ENCODE results near the gene MCTP1. TPM values are rescaled to one million over a fixed set of nuclear protein-coding genes. Genes with fewer than 3 reads are reported as not detected.

MCTP1 gene
- total and polyA plus RNA-seq, 2 experiments from 2014 or later: 0.23 TPM; not detected in 1

- H2AFZ ChIP-seq: no peak overlapping the region
- H3F3A ChIP-seq (ENCODE audit: insufficient read depth): no peaks in the 10 kb centered on the region
- peaks cover 4% of the 10 kb centered on the region for H3K9me3 ChIP-seq (ENCODE audit: low read depth)
- H3K36me3 ChIP-seq (ENCODE audit: low read depth): peaks cover 19% of the 10 kb centered on the region; the same call in 1 of the 2 replicates
- no peak overlapping the region for H3K4me2 ChIP-seq (ENCODE audit: unreplicated experiment)
- no peak overlapping the region for H3K9ac ChIP-seq
- DNase-seq: no peak
- in situ Hi-C loops (cut with MboI): no loop called here
- no peak overlapping the region for H3K4me3 ChIP-seq
- TF ChIP-seq EZH2phosphoT487 (IDR thresholded peaks at IDR 0.05; ENCODE audit: insufficient read depth, low read depth) (no peak), EZH2 (IDR thresholded peaks at IDR 0.05; ENCODE audit: insufficient read depth, poor library complexity, severe bottlenecking) (no peak)
- no peaks in the 10 kb centered on the region for H4K20me1 ChIP-seq (ENCODE audit: insufficient read depth)
- H3K27me3 ChIP-seq (replicated peaks; ENCODE audit: insufficient read depth): no peaks in the 10 kb centered on the region
- H3K4me1 ChIP-seq (ENCODE audit: insufficient read depth): no peaks in the 10 kb centered on the region
- peaks cover 4% of the 10 kb centered on the region; the same call in 1 of the 2 replicates for H3K79me2 ChIP-seq (ENCODE audit: insufficient read depth)
- H3K27ac ChIP-seq: no peak overlapping the region
- 83 to 93% methylated on average over 3 of the region's 3 CpGs for whole genome bisulfite sequencing, 2 experiments (ENCODE audit: low coverage in 1 of 2, low lambda C conversion rate in 2 of 2, missing lambda C conversion rate in 2 of 2)
- no peaks in the 10 kb centered on the region for H3K9me2 ChIP-seq (ENCODE audit: insufficient read depth)
Measured at GRCh38 chr5:94661086-94661485, 623.8 kb downstream of the MCTP1 start.

- peaks cover 19% of the 10 kb centered on the region; the same call in 1 of the 2 replicates for H3K36me3 ChIP-seq (ENCODE audit: low read depth)
- no peak overlapping the region for H3K27ac ChIP-seq
- no peaks in the 10 kb centered on the region for H3K9me2 ChIP-seq (ENCODE audit: insufficient read depth)
- H3F3A ChIP-seq (ENCODE audit: insufficient read depth): no peaks in the 10 kb centered on the region
- H4K20me1 ChIP-seq (ENCODE audit: insufficient read depth): no peaks in the 10 kb centered on the region
- 97 to 99% methylated on average over 8 of the region's 8 CpGs for WGBS, 2 experiments (ENCODE audit: low coverage in 1 of 2, low lambda C conversion rate in 2 of 2, missing lambda C conversion rate in 2 of 2)
- no peak overlapping the region for H2AFZ ChIP-seq
- no peak overlapping the region for H3K9ac ChIP-seq
- no peaks in the 10 kb centered on the region for H3K27me3 ChIP-seq (replicated peaks; ENCODE audit: insufficient read depth)
- in situ Hi-C loops (cut with MboI): no loop called here
- H3K9me3 ChIP-seq (ENCODE audit: low read depth): peaks cover 4% of the 10 kb centered on the region
- peaks cover 4% of the 10 kb centered on the region; the same call in 1 of the 2 replicates for H3K79me2 ChIP-seq (ENCODE audit: insufficient read depth)
- no peaks in the 10 kb centered on the region for H3K4me1 ChIP-seq (ENCODE audit: insufficient read depth)
- no peak for DNase-seq
- H3K4me3 ChIP-seq: no peak overlapping the region
- TF ChIP-seq EZH2phosphoT487 (IDR thresholded peaks at IDR 0.05; ENCODE audit: insufficient read depth, low read depth) (no peak), EZH2 (IDR thresholded peaks at IDR 0.05; ENCODE audit: insufficient read depth, poor library complexity, severe bottlenecking) (no peak)
- H3K4me2 ChIP-seq (ENCODE audit: unreplicated experiment): no peak overlapping the region
Measured at GRCh38 chr5:94660506-94660905, 624.4 kb downstream of the MCTP1 start.

GRCh38 chr5:94658272-94658671, 626.6 kb downstream of the MCTP1 start:
- Histone ChIP-seq H3K27ac (no peak overlapping the region), H3K9me3 (ENCODE audit: low read depth) (peaks cover 4% of the 10 kb centered on the region), H2AFZ (no peak overlapping the region), H4K20me1 (ENCODE audit: insufficient read depth) (no peaks in the 10 kb centered on the region), H3F3A (ENCODE audit: insufficient read depth) (no peaks in the 10 kb centered on the region), H3K79me2 (ENCODE audit: insufficient read depth) (peaks cover 4% of the 10 kb centered on the region; the same call in 1 of the 2 replicates), H3K9ac (no peak overlapping the region), H3K4me3 (no peak overlapping the region), H3K27me3 (replicated peaks; ENCODE audit: insufficient read depth) (no peaks in the 10 kb centered on the region), H3K4me2 (ENCODE audit: unreplicated experiment) (no peak overlapping the region), H3K9me2 (ENCODE audit: insufficient read depth) (no peaks in the 10 kb centered on the region), H3K4me1 (ENCODE audit: insufficient read depth) (no peaks in the 10 kb centered on the region), H3K36me3 (ENCODE audit: low read depth) (peaks cover 16% of the 10 kb centered on the region; the same call in 1 of the 2 replicates)
- in situ Hi-C loops (cut with MboI): no loop called here
- 98 to 100% methylated on average over 1 of the region's 1 CpG for WGBS, 2 experiments (ENCODE audit: low coverage in 1 of 2, low lambda C conversion rate in 2 of 2, missing lambda C conversion rate in 2 of 2)
- DNase-seq: no peak
- no peak for TF ChIP-seq EZH2phosphoT487 (IDR thresholded peaks at IDR 0.05; ENCODE audit: insufficient read depth, low read depth)
- TF ChIP-seq EZH2 (IDR thresholded peaks at IDR 0.05; ENCODE audit: insufficient read depth, poor library complexity, severe bottlenecking): no peak

Small RNAs within 50 kb of the gene (small RNA-seq; reads per million reads assigned to genes)
- gene RF02271 (ENCODE audit: low read depth, low replicate concordance): not detected

Other genes starting within 250 kb of the MCTP1 start
- not detected in 2 replicates for gene FAM81B, start 106.3 kb upstream of the MCTP1 start, total RNA-seq (2014; rRNA removed; shearing (Covaris generic))
- not detected in 2 replicates for gene FAM81B, start 106.3 kb upstream of the MCTP1 start, polyA plus RNA-seq (2016; fragmentation: Nextera tagmentation; extraction: Ambion mirVana)

Data from GM23248 (cell line).